Brain microvascular endothelial cell (primary cell): ENCODE data around the gene AFAP1L2.

Source experiments
- DNase-seq: peaks from one replicate; pipeline ENCODE4 v3.0.0-alpha.2; 2020
- H3K27ac ChIP-seq: fragments of 250-450 bp; sonication (Bioruptor Pico); 2 replicates; pipeline ENCODE4 v1.5.1; 2020; ENCODE audit warnings: mild to moderate bottlenecking, moderate library complexity
- H3K27me3 ChIP-seq: fragments of 250-450 bp; sonication (Bioruptor Pico); replicated peaks from 2 replicates; pipeline ENCODE4 v1.5.1; 2020; ENCODE audit warnings: mild to moderate bottlenecking
- H3K36me3 ChIP-seq: fragments of 250-450 bp; sonication (Bioruptor Pico); replicated peaks from 2 replicates; pipeline ENCODE4 v1.5.1; 2020; ENCODE audit warnings: mild to moderate bottlenecking
- H3K4me3 ChIP-seq: 2 replicates; pipeline ENCODE4 v1.5.1; 2011; ENCODE audit warnings: low read depth, mild to moderate bottlenecking, control low read depth, low read length, moderate library complexity
- CTCF ChIP-seq: IDR thresholded peaks from 2 replicates; pipeline ENCODE4 v1.5.1; 2011; ENCODE audit warnings: low read depth, mild to moderate bottlenecking, moderate library complexity, low read length, control low read depth, inconsistent platforms; ENCODE audit errors: missing control alignments
- in situ Hi-C: cut with HindIII; loops from 2 replicates; pipeline ENCODE4 v1.10.0; 2017; ENCODE audit warnings: low sequenced_read_pairs, low pct_ligation_motif_present

The AFAP1L2 gene

DNA sequence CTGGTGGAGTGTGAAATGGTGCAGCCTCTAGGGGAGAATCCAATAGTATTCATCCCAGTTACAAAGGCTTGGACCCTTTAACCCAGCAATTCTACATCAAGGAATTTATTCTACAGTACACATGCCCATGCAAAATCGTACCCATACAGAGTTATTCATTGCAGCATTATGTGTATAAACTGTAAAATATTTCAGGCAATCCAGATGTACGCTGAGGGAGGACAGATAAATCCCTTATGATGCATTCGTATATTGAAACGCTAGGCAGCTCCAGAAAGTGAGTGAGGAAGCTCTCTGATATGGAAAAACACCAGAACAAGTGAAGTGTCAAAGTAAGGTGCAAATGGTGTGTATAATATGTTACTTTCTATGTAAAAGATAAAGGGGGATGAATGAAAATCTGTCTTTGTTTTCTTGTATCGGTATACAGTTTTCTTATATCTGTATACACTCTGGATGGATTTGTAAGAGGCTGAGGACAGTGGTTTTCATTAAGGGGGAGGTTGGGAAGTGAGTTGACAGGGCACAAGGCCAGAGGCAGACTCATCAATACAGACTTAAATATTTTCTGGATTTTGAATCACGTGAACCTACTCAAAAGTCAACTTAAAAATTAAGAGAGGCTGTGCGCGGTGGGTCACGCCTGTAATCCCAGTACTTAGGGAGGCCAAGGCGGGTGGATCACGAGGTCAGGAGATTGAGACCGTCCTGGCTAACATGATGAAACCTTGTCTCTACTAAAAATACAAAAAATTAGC, 148.1 kb downstream of the AFAP1L2 start:
- in situ Hi-C loops: no loop called here
- DNase-seq: no peak
- Histone ChIP-seq H3K27me3 (no peaks in the 10 kb centered on the region), H3K36me3 (no peaks in the 10 kb centered on the region), H3K4me3 (no peak overlapping the region), H3K27ac (no peak overlapping the region)
- no peak for TF ChIP-seq CTCF

DNA sequence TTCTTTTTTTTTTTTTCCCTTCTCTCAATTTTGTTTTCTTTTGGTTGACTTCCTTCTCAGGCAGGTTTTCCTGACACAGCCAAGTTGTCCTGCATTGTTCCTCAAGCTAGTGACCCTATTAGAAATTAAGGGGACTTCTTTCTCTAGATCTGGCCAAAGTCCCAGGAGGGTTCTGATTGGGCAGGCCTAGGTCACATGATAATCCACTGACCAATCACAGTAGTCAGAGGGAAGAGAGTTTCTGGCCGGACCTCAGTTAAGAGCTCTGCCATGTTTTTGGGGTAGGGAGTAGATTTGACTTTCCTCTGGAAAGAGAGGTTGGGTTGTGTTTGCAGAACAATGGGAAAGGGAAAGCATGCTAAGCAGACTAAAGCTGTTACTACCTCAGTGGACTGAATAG, 149.1 kb downstream of the AFAP1L2 start:
- Histone ChIP-seq H3K4me3 (no peak overlapping the region), H3K27me3 (no peaks in the 10 kb centered on the region), H3K36me3 (no peaks in the 10 kb centered on the region), H3K27ac (no peak overlapping the region)
- in situ Hi-C loops: no loop called here
- no peak for TF ChIP-seq CTCF
- no peak for DNase-seq

- TF ChIP-seq CTCF: no peak
- no peaks in the 10 kb centered on the region for H3K36me3 ChIP-seq
- no peaks in the 10 kb centered on the region for H3K27me3 ChIP-seq
- DNase-seq: no peak
- no peak overlapping the region for H3K27ac ChIP-seq
- no peak overlapping the region for H3K4me3 ChIP-seq
- in situ Hi-C loops: no loop called here
Measured at GRCh38 chr10:114252883-114253282, 151.4 kb downstream of the AFAP1L2 start.

GRCh38 chr10:114252092-114252491, 152.2 kb downstream of the AFAP1L2 start:
- TF ChIP-seq CTCF: no peak
- in situ Hi-C loops: no loop called here
- no peak for DNase-seq
- H3K4me3 ChIP-seq: no peak overlapping the region
- H3K36me3 ChIP-seq: no peaks in the 10 kb centered on the region
- H3K27me3 ChIP-seq: no peaks in the 10 kb centered on the region
- no peak overlapping the region for H3K27ac ChIP-seq

GRCh38 chr10:114250716-114251115, 153.6 kb downstream of the AFAP1L2 start:
- no peak overlapping the region for H3K4me3 ChIP-seq
- no peak for DNase-seq
- in situ Hi-C loops: no loop called here
- no peak for TF ChIP-seq CTCF
- no peaks in the 10 kb centered on the region for H3K36me3 ChIP-seq
- H3K27me3 ChIP-seq: no peaks in the 10 kb centered on the region
- no peak overlapping the region for H3K27ac ChIP-seq

GRCh38 chr10:114250236-114250635, 154.1 kb downstream of the AFAP1L2 start:
- Histone ChIP-seq H3K27me3 (no peaks in the 10 kb centered on the region), H3K36me3 (no peaks in the 10 kb centered on the region), H3K4me3 (no peak overlapping the region), H3K27ac (no peak overlapping the region)
- in situ Hi-C loops: no loop called here
- no peak for TF ChIP-seq CTCF
- DNase-seq: no peak
